Stimulated activated effector memory CD8-positive, alpha-beta T cell treated with anti-CD3 and anti-CD28 coated beads, Interleukin-12 subunit alpha, Interleukin-12 subunit beta, amount 100 ng/mL, for 72 hours (primary cell): Measurements from ENCODE around the gene PKIB.

Experiments
- ATAC-seq: fragments of 150-1000 bp; cut with Tn5 transposase; 2 replicates; pipeline ENCODE4 v1.10.0; 2021
- DNase-seq, 2 donors: peaks; one replicate each; pipeline ENCODE4 v3.0.0; 2021 to 2022; ENCODE audit warnings: low spot score in 2 of 2
- H3K27ac Mint-ChIP-seq: one replicate; pipeline ENCODE4 v1.8.0; 2022; ENCODE audit warnings: mild to moderate bottlenecking, mixed read lengths
- H3K36me3 Mint-ChIP-seq: one replicate; pipeline ENCODE4 v1.8.0; 2022; ENCODE audit warnings: mild to moderate bottlenecking, mixed read lengths
- H3K4me1 Mint-ChIP-seq: one replicate; pipeline ENCODE4 v1.8.0; 2022; ENCODE audit warnings: mixed read lengths
- H3K4me3 Mint-ChIP-seq: one replicate; pipeline ENCODE4 v1.8.0; 2022; ENCODE audit warnings: mild to moderate bottlenecking, mixed read lengths
- H3K9me3 Mint-ChIP-seq: one replicate; pipeline ENCODE4 v1.8.0; 2022; ENCODE audit warnings: mixed read lengths

Gene PKIB

DNA sequence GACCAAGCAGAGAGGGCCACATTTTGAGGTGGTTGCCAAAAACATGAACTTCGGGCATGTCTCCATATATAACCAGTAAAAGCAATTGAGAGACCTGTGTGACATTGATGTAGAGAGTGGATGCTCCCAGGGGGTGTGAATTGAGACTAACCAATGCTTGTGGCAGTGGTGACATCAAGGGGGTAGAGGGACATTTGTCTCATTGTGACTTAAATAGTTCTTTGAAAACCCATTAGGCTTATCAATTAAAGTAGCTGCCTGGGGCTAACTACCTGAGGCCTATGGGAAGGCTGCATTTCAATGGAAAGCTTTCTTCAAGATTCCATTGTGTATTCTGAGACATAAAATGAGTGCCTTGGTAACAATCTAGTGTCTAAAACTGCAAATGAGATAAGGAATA is 87.3 kb downstream of the PKIB start:
- no peak overlapping the region for H3K4me3 Mint-ChIP-seq
- no peak for ATAC-seq
- H3K27ac Mint-ChIP-seq, result no peak overlapping the region

GRCh38 chr6:122701666-122702065 is 91.5 kb downstream of the PKIB start:
- Mint-ChIP-seq H3K4me1 (no peaks in the 10 kb centered on the region), H3K36me3 (no peaks in the 10 kb centered on the region), H3K4me3 (no peak overlapping the region), H3K27ac (no peak overlapping the region), H3K9me3 (peaks cover 2% of the 10 kb centered on the region)
- DNase-seq (no peak), ATAC-seq (no peak)

More for the DNA sequence above, 87.3 kb downstream of the PKIB start:
- no peaks in the 10 kb centered on the region for H3K36me3 Mint-ChIP-seq
- H3K9me3 Mint-ChIP-seq, result peaks cover 2% of the 10 kb centered on the region
- no peaks in the 10 kb centered on the region for H3K4me1 Mint-ChIP-seq
- DNase-seq, result no peak

DNA sequence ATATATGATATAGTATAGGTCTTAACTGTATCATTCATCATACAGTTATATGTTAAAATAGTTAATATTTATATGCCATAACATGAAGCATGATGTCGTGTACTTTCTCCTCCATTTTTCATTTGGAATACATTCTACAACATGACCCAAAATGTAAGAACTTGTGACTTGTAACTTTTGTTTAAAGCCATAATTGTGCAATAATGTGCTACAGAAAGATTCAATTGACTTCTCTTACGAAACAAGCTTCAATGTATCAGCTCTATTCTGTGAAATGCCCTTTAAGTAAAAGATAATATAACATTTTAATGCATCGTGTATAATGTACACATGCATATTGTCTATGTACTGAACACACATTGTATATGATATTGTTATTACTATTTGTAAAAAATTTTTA is 92.6 kb downstream of the PKIB start:
- no peak for ATAC-seq
- DNase-seq, result no peak
- H3K36me3 Mint-ChIP-seq, result no peaks in the 10 kb centered on the region
- no peak overlapping the region for H3K27ac Mint-ChIP-seq
- peaks cover 2% of the 10 kb centered on the region for H3K9me3 Mint-ChIP-seq
- no peak overlapping the region for H3K4me3 Mint-ChIP-seq
- no peaks in the 10 kb centered on the region for H3K4me1 Mint-ChIP-seq

- no peak for ATAC-seq
- peaks cover 2% of the 10 kb centered on the region for H3K9me3 Mint-ChIP-seq
- no peak overlapping the region for H3K4me3 Mint-ChIP-seq
- H3K4me1 Mint-ChIP-seq, result no peaks in the 10 kb centered on the region
- H3K27ac Mint-ChIP-seq, result no peak overlapping the region
- no peaks in the 10 kb centered on the region for H3K36me3 Mint-ChIP-seq
- DNase-seq, result no peak
Measured at GRCh38 chr6:122704066-122704465, 93.9 kb downstream of the PKIB start.

DNA sequence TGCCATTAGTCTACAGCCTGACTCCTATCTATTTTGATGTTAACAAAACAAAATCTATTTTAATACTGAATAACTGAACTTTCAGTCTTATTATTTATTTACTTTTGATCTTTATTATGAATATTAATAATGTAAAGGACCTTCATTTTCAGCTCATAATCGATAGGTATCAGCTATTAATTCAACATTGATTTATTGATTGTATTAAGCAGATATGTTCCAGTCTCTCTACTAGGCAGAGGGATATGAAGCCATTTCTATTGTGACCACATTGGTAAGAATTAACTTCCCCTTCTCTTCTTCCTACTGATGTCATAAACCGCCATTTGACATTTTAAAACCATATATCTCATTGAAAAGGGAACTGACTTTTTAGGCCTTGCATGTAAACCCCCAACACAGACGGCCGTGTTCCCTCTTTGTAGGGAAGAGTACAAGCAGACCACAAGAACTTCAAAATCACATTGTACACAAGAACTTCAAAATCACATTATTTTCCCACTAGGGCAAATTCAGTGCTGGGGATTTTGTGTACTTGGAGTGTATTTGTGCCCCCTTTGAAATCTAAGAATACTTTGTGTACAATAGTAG is 99.8 kb downstream of the PKIB start:
- DNase-seq (no peak), ATAC-seq (no peak)
- Mint-ChIP-seq H3K36me3 (no peaks in the 10 kb centered on the region), H3K27ac (no peak overlapping the region), H3K4me3 (no peak overlapping the region), H3K9me3 (no peaks in the 10 kb centered on the region), H3K4me1 (no peaks in the 10 kb centered on the region)

DNA sequence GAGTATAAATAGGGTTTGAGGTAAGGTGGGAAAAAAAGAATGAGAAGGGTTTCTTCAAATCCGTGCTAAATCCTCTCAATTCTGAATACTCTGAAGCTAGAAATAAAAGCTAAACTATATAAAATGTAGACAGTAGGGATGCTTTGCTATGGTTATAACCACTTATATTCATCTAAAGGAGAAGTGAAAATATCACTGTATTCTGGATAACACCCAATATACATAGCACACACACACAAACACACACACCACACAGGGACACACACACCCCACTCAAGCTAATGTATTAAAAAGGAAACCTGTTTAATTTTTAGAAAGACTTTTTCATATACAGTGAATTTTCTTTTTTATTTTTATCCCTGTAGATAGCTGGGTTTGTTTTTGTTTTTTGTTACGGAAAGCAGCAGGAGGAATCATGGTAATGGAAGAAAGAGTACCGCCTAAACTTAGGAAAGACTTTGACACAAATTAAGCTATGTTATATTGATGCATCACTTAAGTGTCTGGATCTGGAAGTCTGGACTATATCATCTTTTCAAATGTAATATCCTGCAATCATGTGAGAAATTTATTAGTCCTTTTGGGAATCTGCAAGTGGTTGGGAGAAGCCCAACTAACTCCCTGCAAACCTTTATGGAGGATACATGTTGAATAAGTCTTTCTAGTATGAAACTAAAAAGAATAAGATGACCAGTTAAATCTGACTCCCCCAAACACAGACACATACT is 100.9 kb downstream of the PKIB start:
- no peak for DNase-seq
- ATAC-seq, result no peak
- Mint-ChIP-seq H3K27ac (no peak overlapping the region), H3K4me3 (no peak overlapping the region), H3K36me3 (no peaks in the 10 kb centered on the region), H3K9me3 (no peaks in the 10 kb centered on the region), H3K4me1 (no peaks in the 10 kb centered on the region)

DNA sequence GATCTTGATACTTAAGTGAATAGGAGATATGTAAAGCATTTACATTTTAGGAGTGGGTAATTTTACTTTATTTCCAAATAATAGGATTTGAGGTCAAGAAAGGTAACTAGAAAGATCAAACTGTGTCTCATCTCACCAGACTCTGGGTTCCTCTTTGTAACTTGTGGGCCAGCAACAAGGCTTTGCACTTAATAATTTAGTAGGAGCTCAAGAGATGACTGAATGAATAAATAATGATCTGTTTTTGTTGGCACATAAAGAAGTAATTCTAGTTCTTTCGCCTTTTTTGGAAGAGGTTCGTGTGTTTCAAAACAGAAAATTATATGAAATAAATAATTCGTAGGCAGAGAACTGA is 101.9 kb downstream of the PKIB start:
- no peak overlapping the region for H3K4me3 Mint-ChIP-seq
- H3K36me3 Mint-ChIP-seq, result no peaks in the 10 kb centered on the region
- H3K4me1 Mint-ChIP-seq, result no peaks in the 10 kb centered on the region
- DNase-seq (no peak), ATAC-seq (no peak)
- no peak overlapping the region for H3K27ac Mint-ChIP-seq
- no peaks in the 10 kb centered on the region for H3K9me3 Mint-ChIP-seq

DNA sequence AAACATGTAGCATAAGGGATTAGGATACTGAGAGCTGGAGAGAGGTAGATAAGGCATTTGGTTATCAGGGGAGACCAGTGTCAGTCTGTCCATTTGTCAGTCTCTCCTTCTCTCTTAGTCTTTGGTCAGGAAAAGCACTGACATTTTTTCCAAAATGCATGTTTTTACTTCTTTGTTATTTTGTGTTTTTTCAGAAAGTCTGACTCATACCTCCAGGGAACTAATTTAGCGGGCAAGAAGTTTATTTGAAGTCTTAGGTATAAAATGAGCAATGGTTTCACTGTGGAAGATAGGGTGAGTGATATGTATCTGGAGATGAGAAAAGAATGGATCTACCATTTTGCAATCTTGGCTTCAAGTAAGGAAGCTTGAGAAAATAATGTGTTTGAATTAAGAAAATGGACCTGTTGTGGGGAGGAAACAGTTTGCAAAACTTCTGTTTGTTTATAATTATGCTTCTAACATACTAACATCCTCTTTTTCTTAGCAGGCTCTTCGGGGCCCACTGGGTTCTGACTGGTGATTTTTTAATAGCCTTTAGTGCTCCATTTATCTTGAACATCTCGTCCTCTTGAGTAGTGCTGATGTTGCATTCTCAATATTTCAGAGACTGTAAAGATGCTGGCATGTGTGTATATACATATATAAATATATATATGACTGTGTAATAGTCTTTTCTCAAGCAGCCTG is 102.4 kb downstream of the PKIB start:
- H3K9me3 Mint-ChIP-seq, result no peaks in the 10 kb centered on the region
- no peaks in the 10 kb centered on the region for H3K36me3 Mint-ChIP-seq
- ATAC-seq (no peak), DNase-seq (no peak)
- H3K27ac Mint-ChIP-seq, result no peak overlapping the region
- no peaks in the 10 kb centered on the region for H3K4me1 Mint-ChIP-seq
- no peak overlapping the region for H3K4me3 Mint-ChIP-seq

DNA sequence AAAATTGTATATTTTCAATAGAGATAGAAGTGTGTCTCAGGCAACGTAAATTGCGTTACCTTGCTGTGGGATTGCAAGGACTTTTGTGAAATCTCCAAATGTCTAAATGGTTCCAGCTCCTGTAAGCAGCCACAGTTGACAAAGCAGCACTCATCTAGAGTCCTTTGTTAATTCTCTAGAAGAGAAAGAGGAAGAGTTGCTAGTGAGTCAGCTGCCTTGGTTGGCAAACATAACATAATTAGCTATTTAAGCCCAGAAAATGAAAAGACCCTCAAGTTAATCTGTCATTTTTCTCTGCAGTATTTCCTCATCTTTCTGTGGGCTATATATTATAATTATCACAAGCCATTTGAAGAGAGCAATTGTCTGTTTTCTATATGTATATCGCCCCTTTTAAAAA is 102.9 kb downstream of the PKIB start:
- Mint-ChIP-seq H3K4me3 (no peak overlapping the region), H3K9me3 (no peaks in the 10 kb centered on the region), H3K36me3 (no peaks in the 10 kb centered on the region), H3K27ac (no peak overlapping the region), H3K4me1 (no peaks in the 10 kb centered on the region)
- DNase-seq (no peak), ATAC-seq (no peak)

DNA sequence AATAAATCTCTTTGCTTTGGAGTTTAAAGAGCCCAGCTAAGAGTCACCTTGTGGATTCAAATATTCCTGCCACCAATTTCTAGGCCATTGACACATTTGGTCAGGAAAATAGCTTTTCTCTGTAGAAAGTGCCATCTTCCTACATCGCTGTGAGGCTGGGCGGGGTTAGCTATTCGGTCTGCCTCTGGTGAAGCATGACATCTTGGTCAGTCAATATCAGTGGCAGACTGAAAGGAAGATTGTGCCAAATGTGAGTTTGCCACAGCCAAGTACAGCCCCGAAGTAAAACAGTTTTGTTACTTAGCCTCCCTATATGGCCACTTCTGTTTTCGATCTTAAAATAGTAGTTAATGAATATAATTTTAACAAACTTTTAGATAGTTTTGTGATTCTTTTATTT is 103.9 kb downstream of the PKIB start:
- H3K36me3 Mint-ChIP-seq, result no peaks in the 10 kb centered on the region
- DNase-seq, result no peak

GRCh38 chr6:122715725-122716124 is 105.5 kb downstream of the PKIB start:
- H3K4me3 Mint-ChIP-seq, result no peak overlapping the region
- no peak overlapping the region for H3K27ac Mint-ChIP-seq
- no peaks in the 10 kb centered on the region for H3K36me3 Mint-ChIP-seq
- no peak for ATAC-seq
- H3K4me1 Mint-ChIP-seq, result no peaks in the 10 kb centered on the region
- H3K9me3 Mint-ChIP-seq, result peaks cover 2% of the 10 kb centered on the region
- no peak for DNase-seq

More for the DNA sequence above, 103.9 kb downstream of the PKIB start:
- ATAC-seq, result no peak
- H3K4me3 Mint-ChIP-seq, result no peak overlapping the region
- H3K4me1 Mint-ChIP-seq, result no peaks in the 10 kb centered on the region
- H3K9me3 Mint-ChIP-seq, result no peaks in the 10 kb centered on the region
- H3K27ac Mint-ChIP-seq, result no peak overlapping the region

GRCh38 chr6:122717350-122717749 is 107.1 kb downstream of the PKIB start:
- ATAC-seq, result no peak

GRCh38 chr6:122718616-122719015 is 108.4 kb downstream of the PKIB start:
- Mint-ChIP-seq H3K4me3 (no peak overlapping the region), H3K27ac (no peak overlapping the region), H3K36me3 (no peaks in the 10 kb centered on the region), H3K9me3 (peaks cover 2% of the 10 kb centered on the region), H3K4me1 (no peaks in the 10 kb centered on the region)
- ATAC-seq (no peak), DNase-seq (no peak)

More at GRCh38 chr6:122717350-122717749, 107.1 kb downstream of the PKIB start:
- Mint-ChIP-seq H3K27ac (no peak overlapping the region), H3K4me3 (no peak overlapping the region), H3K9me3 (peaks cover 2% of the 10 kb centered on the region), H3K36me3 (no peaks in the 10 kb centered on the region), H3K4me1 (no peaks in the 10 kb centered on the region)
- no peak for DNase-seq

GRCh38 chr6:122719176-122719575 is 109.0 kb downstream of the PKIB start:
- Mint-ChIP-seq H3K27ac (no peak overlapping the region), H3K36me3 (no peaks in the 10 kb centered on the region), H3K4me1 (no peaks in the 10 kb centered on the region), H3K9me3 (peaks cover 2% of the 10 kb centered on the region), H3K4me3 (no peak overlapping the region)
- ATAC-seq, result no peak
- DNase-seq, result no peak

- Mint-ChIP-seq H3K36me3 (no peaks in the 10 kb centered on the region), H3K27ac (no peak overlapping the region), H3K9me3 (peaks cover 2% of the 10 kb centered on the region), H3K4me3 (no peak overlapping the region), H3K4me1 (no peaks in the 10 kb centered on the region)
- DNase-seq, result no peak
- ATAC-seq, result no peak
Measured at GRCh38 chr6:122722746-122723145, 112.5 kb downstream of the PKIB start.

DNA sequence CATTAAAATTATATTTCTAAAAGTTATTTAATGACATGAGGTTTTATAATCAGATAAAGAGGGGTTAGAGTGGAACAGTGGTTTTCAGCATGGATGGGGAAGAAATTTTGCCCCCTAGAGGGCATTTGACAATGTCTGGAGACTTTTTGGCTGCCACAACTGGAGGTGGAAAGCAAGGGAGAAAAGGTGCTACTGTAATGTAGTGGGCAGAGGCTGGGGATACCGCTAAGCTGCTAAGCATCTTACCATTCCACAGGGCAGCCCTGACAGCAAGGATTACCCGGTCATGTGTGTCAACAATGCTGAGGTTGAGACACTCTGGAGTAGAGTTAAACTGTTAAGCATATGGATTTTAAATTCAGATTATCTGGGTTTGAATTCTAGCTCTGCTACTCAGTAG is 116.4 kb downstream of the PKIB start:
- no peaks in the 10 kb centered on the region for H3K4me1 Mint-ChIP-seq
- H3K4me3 Mint-ChIP-seq, result no peak overlapping the region
- no peaks in the 10 kb centered on the region for H3K9me3 Mint-ChIP-seq
- H3K27ac Mint-ChIP-seq, result no peak overlapping the region
- ATAC-seq (no peak), DNase-seq (no peak)
- no peaks in the 10 kb centered on the region for H3K36me3 Mint-ChIP-seq
